PC-9 (cell line): ENCODE results near the gene METRN.

Experiments
- EZH2 ChIP-seq: fragments of 200-600 bp; sonication (generic); IDR thresholded peaks from 2 replicates; pipeline ENCODE4 v1.8.0; 2017; ENCODE audit warnings: antibody characterized with exemption, low read depth
- TF ChIP-seq, protein P1 (sequence below): fragments of 200-600 bp; sonication (generic); conservative IDR thresholded peaks from 2 replicates; pipeline ENCODE4 v1.6.1; 2017; ENCODE audit warnings: mixed run types, antibody characterized with exemption, mild to moderate bottlenecking, moderate library complexity

DNA sequence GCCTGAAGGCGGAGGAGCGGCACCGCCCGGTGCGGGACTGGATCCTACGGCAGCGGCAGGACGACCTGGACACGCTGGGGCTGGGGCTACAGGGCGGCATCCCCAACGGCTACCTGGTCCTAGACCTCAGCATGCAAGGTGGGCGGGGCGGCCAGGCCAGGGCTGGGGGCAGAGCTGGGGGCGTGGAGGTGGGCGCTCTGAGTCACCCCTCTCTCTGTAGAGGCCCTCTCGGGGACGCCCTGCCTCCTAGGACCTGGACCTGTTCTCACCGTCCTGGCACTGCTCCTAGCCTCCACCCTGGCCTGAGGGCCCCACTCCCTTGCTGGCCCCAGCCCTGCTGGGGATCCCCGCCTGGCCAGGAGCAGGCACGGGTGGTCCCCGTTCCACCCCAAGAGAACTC is 53.5 kb downstream of the METRN start:
- TF ChIP-seq, protein P1, sequence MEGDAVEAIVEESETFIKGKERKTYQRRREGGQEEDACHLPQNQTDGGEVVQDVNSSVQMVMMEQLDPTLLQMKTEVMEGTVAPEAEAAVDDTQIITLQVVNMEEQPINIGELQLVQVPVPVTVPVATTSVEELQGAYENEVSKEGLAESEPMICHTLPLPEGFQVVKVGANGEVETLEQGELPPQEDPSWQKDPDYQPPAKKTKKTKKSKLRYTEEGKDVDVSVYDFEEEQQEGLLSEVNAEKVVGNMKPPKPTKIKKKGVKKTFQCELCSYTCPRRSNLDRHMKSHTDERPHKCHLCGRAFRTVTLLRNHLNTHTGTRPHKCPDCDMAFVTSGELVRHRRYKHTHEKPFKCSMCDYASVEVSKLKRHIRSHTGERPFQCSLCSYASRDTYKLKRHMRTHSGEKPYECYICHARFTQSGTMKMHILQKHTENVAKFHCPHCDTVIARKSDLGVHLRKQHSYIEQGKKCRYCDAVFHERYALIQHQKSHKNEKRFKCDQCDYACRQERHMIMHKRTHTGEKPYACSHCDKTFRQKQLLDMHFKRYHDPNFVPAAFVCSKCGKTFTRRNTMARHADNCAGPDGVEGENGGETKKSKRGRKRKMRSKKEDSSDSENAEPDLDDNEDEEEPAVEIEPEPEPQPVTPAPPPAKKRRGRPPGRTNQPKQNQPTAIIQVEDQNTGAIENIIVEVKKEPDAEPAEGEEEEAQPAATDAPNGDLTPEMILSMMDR, result no peak
- TF ChIP-seq EZH2, result no peak
